ENCODE data around the gene LZTS3. TPM values are rescaled to one million over a fixed set of nuclear protein-coding genes. Genes with fewer than 3 reads are reported as not detected.

The LZTS3 gene
- total and polyA plus RNA-seq, 2 of the 13 experiments (the other 11 are each of a cell fraction or from before 2014, with no cell fraction given): 10.1 to 31.3 TPM

- TF ChIP-seq CEBPZ (IDR thresholded peaks at IDR 0.05; ENCODE audit: low read length): no peak
- no peak for TF ChIP-seq ZMYM3 (CRISPR knock-in tag; IDR thresholded peaks at IDR 0.05)
- no peak for TF ChIP-seq U2AF1 (optimal IDR thresholded peaks at IDR 0.05; ENCODE audit: low read depth, low read length)
- peak; percentile 75; the same call in 1 of the 2 replicates for TF ChIP-seq ZNF879 (CRISPR knock-in tag; IDR thresholded peaks at IDR 0.05)
- TF ChIP-seq ZNF780A (CRISPR knock-in tag; IDR thresholded peaks at IDR 0.05): no peak
- peak; percentile 68; the same call in 1 of the 2 replicates for TF ChIP-seq IRF9 (CRISPR knock-in tag; IDR thresholded peaks at IDR 0.05; ENCODE audit: borderline replicate concordance)
- TF ChIP-seq IKZF1 (IDR thresholded peaks at IDR 0.05): no peak
- peak; percentile 47; the same call in 1 of the 2 replicates for TF ChIP-seq HINFP (CRISPR knock-in tag; IDR thresholded peaks at IDR 0.05; ENCODE audit: low read depth)
- TF ChIP-seq ZUFSP (CRISPR knock-in tag; IDR thresholded peaks at IDR 0.05; ENCODE audit: borderline replicate concordance): no peak
- peak; percentile 18; the same call in 1 of the 2 replicates for TF ChIP-seq NR2F2 (IDR thresholded peaks at IDR 0.05; ENCODE audit: borderline replicate concordance, low read depth)
- no peak for TF ChIP-seq ZBTB2 (CRISPR knock-in tag; IDR thresholded peaks at IDR 0.05; ENCODE audit: low read depth)
- TF ChIP-seq ARNT2 (CRISPR knock-in tag; IDR thresholded peaks at IDR 0.05; ENCODE audit: low read depth): no peak; the same call in none of the 2 replicates
- TF ChIP-seq FOXA1 (IDR thresholded peaks at IDR 0.05): no peak
- TF ChIP-seq FOXA1 (CRISPR knock-in tag; IDR thresholded peaks at IDR 0.05): peak; percentile 45; the same call in 1 of the 2 replicates
- TF ChIP-seq SATB2 (CRISPR knock-in tag; IDR thresholded peaks at IDR 0.05): peak; percentile 71; the same call in 1 of the 2 replicates
- TF ChIP-seq MYC (CRISPR knock-in tag; IDR thresholded peaks at IDR 0.05; ENCODE audit: borderline replicate concordance): peak; percentile 98
- no peak for TF ChIP-seq ZNF746 (CRISPR knock-in tag; IDR thresholded peaks at IDR 0.05)
- TF ChIP-seq NR2F1 (CRISPR knock-in tag; IDR thresholded peaks at IDR 0.05): no peak
- no peak for TF ChIP-seq ZNF841 (CRISPR knock-in tag; IDR thresholded peaks at IDR 0.05; ENCODE audit: borderline replicate concordance)
- TF ChIP-seq NONO (IDR thresholded peaks at IDR 0.05): no peak
- peak; percentile 72 for TF ChIP-seq NONO (CRISPR knock-in tag; conservative IDR thresholded peaks at IDR 0.05)
Observed at GRCh38 chr20:3209257-3209945, 36.1 kb upstream of the LZTS3 start, which contains the start of gene ITPA (continued).
